ENCODE measurements around the gene CPVL. TPM values are rescaled to one million over a fixed set of nuclear protein-coding genes. Genes with fewer than 3 reads are reported as not detected.

Gene CPVL
- total RNA-seq, 1 donor from 2014 or later = 5.0 TPM

GRCh38 chr7:28954471-28954870, 191.9 kb downstream of the CPVL start:
- DNase-seq (ENCODE audit: low spot score) (no peak), ATAC-seq (no peak)

GRCh38 chr7:28953633-28954032, 192.7 kb downstream of the CPVL start:
- no peak for DNase-seq (ENCODE audit: low spot score)
- no peak for ATAC-seq

Other genes with a start within 250 kb of the CPVL start
- gene TRIL, start 188.2 kb downstream of the CPVL start, total RNA-seq = 0.18 TPM
- 56.5 TPM for gene CHN2, start 48.2 kb upstream of the CPVL start, total RNA-seq